ENCODE data around the gene LSG1. TPM values are rescaled to one million over a fixed set of nuclear protein-coding genes. Genes with fewer than 3 reads are reported as not detected.

The LSG1 gene
- total RNA-seq, 6 donors from 2014 or later: 21.6 to 42.6 (median 34.7) TPM

DNA sequence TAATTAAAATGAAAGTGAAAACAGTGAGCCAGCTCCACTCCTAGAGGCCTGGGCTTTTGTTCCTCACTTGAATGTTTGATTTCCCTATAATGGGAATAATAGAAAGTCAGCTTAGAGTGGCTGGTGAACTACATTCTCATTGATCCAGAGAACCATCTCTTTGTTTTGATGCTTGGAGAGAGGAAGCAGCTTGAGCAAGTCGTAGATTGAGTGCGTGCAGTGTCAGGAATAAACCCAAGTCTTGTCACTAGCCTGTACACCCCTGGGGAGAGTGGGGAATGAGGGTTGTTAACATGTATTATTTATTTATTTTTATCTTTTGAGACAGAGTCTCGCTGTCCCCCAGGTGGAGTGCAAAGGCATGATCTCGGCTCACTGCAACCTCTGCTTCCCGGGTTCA, 885 bp upstream of the LSG1 start:
- Histone ChIP-seq H3K27me3 (no peaks in the 10 kb centered on the region), H3K36me3 (peaks cover 0 to 20% (median 0%) of the 10 kb centered on the region in 4 donors), H3K4me1 (peaks cover 12 to 20% (median 17%) of the 10 kb centered on the region in 4 donors), H3K9me3 (no peaks in the 10 kb centered on the region), H3K4me3 (peak overlapping the region; percentile 31 to 89 (median 67)), H3K27ac (peak overlapping the region; percentile 79 to 93 (median 88))
- ATAC-seq (ENCODE audit: low FRiP score in 2 of 2) (no peak), DNase-seq (no peak)
- 39 to 46% methylated on average over 5 of the region's 5 CpGs for WGBS, 2 donors
- no peak for TF ChIP-seq POLR2A (IDR thresholded peaks at IDR 0.05)
- no peak for TF ChIP-seq EP300 (IDR thresholded peaks at IDR 0.05)
- TF ChIP-seq POLR2AphosphoS5 (IDR thresholded peaks at IDR 0.05): no peak
- TF ChIP-seq CTCF (IDR thresholded peaks at IDR 0.05): no peak

- Histone ChIP-seq H3K27me3 (no peaks in the 10 kb centered on the region), H3K9me3 (no peaks in the 10 kb centered on the region), H3K36me3 (peaks cover 0 to 25% (median 2%) of the 10 kb centered on the region in 4 donors), H3K4me1 (peaks cover 12 to 23% (median 18%) of the 10 kb centered on the region in 4 donors), H3K27ac (peak overlapping the region; percentile 79 to 93 (median 88)), H3K4me3 (peak overlapping the region; percentile 55 to 89 (median 67))
- TF ChIP-seq CTCF (IDR thresholded peaks at IDR 0.05) (peak; percentile 12 to 55 (median 35)), EP300 (IDR thresholded peaks at IDR 0.05) (no peak)
- DNase-seq (no peak), ATAC-seq (ENCODE audit: low FRiP score in 2 of 2) (peak in 1 of 2 donors; percentile 45)
- 1 to 2% methylated on average over 5 of the region's 5 CpGs for WGBS, 2 donors
Measured at GRCh38 chr3:194671511-194671899, 486 bp downstream of the LSG1 start.

DNA sequence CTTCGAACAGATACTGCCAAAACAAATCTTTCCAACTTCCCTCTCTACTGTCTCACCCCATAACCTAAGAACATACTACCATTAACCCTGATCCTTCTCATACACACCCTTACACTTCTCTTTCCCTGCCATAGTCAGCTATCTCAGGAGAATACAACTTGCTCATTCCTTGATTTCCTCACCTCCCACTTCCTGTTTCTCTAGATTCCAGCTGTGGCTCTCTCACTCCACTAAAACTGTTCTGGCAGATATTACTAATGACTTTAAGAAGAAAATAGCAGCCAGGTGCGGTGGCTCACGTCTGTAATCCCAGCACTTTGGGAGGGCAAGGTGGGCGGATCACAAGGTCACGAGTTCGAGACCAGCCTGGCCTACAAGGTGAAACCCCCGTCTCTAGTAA, 4.6 kb downstream of the LSG1 start:
- no peak for TF ChIP-seq POLR2AphosphoS5 (IDR thresholded peaks at IDR 0.05)
- no peak for TF ChIP-seq CTCF (IDR thresholded peaks at IDR 0.05)
- TF ChIP-seq POLR2A (IDR thresholded peaks at IDR 0.05): no peak
- no peak for TF ChIP-seq EP300 (IDR thresholded peaks at IDR 0.05)
- ATAC-seq (ENCODE audit: low FRiP score in 2 of 2) (no peak), DNase-seq (no peak)
- H3K27ac ChIP-seq: no peak overlapping the region
- peaks cover 10 to 18% (median 15%) of the 10 kb centered on the region in 4 donors for H3K4me1 ChIP-seq
- H3K36me3 ChIP-seq: peaks cover 14 to 53% (median 24%) of the 10 kb centered on the region in 4 donors
- H3K4me3 ChIP-seq: no peak overlapping the region
- H3K27me3 ChIP-seq: no peaks in the 10 kb centered on the region
- no peaks in the 10 kb centered on the region for H3K9me3 ChIP-seq
- 82 to 89% methylated on average over 7 of the region's 7 CpGs for whole genome bisulfite sequencing, 2 donors

DNA sequence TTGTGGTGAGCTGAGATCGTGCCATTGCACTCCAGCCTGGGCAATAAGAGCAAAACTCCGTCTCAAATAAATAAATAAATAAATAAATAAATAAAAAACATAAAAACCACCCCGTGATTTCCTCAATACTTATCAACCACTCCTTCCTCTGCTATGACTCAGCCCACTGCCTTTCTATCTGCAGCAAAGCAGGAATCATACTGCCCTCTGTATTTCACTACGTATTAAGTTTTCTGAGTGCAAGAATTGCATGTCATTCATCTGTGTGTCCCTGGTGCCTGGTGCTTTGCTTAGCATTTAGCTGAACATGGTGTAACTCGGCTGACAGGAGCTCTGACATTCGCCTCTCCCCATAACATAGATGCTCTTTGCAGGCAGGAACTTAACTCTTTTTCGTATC, 7.1 kb downstream of the LSG1 start:
- no peak for DNase-seq
- peaks cover 9 to 22% (median 10%) of the 10 kb centered on the region in 4 donors for H3K4me1 ChIP-seq
- WGBS, 2 donors: 79 to 86% methylated on average over 7 of the region's 7 CpGs
- H3K27me3 ChIP-seq: no peaks in the 10 kb centered on the region
- no peaks in the 10 kb centered on the region for H3K9me3 ChIP-seq
- no peak for ATAC-seq (ENCODE audit: low FRiP score in 2 of 2)
- TF ChIP-seq POLR2AphosphoS5 (IDR thresholded peaks at IDR 0.05) (no peak), EP300 (IDR thresholded peaks at IDR 0.05) (no peak), POLR2A (IDR thresholded peaks at IDR 0.05) (no peak), CTCF (IDR thresholded peaks at IDR 0.05) (no peak)
- peaks cover 14 to 56% (median 32%) of the 10 kb centered on the region in 4 donors for H3K36me3 ChIP-seq
- H3K27ac ChIP-seq: no peak overlapping the region
- H3K4me3 ChIP-seq: no peak overlapping the region

GRCh38 chr3:194661946-194662345, 10.0 kb downstream of the LSG1 start:
- Histone ChIP-seq H3K27me3 (no peaks in the 10 kb centered on the region), H3K36me3 (peaks cover 14 to 66% (median 50%) of the 10 kb centered on the region in 4 donors), H3K4me3 (no peak overlapping the region), H3K4me1 (peaks cover 9 to 23% (median 16%) of the 10 kb centered on the region in 4 donors), H3K9me3 (no peaks in the 10 kb centered on the region), H3K27ac (peak overlapping the region; percentile 61 to 88 (median 71))
- DNase-seq: no peak
- ATAC-seq (ENCODE audit: low FRiP score in 2 of 2): no peak
- TF ChIP-seq POLR2A (IDR thresholded peaks at IDR 0.05) (no peak), CTCF (IDR thresholded peaks at IDR 0.05) (no peak), POLR2AphosphoS5 (IDR thresholded peaks at IDR 0.05) (no peak), EP300 (IDR thresholded peaks at IDR 0.05) (no peak)
- WGBS, 2 donors: 62 to 68% methylated on average over 5 to 6 of the region's 6 CpGs

All from upper lobe of left lung (tissue), 6 donors.